ENCODE data around the gene FFAR3. TPM values are rescaled to one million over a fixed set of nuclear protein-coding genes. Genes with fewer than 3 reads are reported as not detected.
"Not testable (repeated sequence)": the region's sequence is repeated elsewhere in the genome, so short reads cannot be mapped to it uniquely, and the experiment has no call there.

FFAR3 gene
- total and polyA plus RNA-seq, 2 experiments from 2014 or later, result 0.21 TPM; not detected in 1

GRCh38 chr19:35399948-35400772 is 41.9 kb downstream of the FFAR3 start:
- DNase-seq (ENCODE audit: low read depth in 1 of 2, low spot score in 1 of 2), result no peak
- peaks cover 19% of the 10 kb centered on the region for H3K4me1 ChIP-seq (ENCODE audit: low read depth)
- no peaks in the 10 kb centered on the region for H3K27me3 ChIP-seq
- H3K36me3 ChIP-seq, result no peaks in the 10 kb centered on the region
- no peak overlapping the region for H3K27ac ChIP-seq
- TF ChIP-seq CTCF (IDR thresholded peaks at IDR 0.05; ENCODE audit: low read depth, low read length), result no peak
- no peak overlapping the region for H3K4me3 ChIP-seq
- no peaks in the 10 kb centered on the region for H3K9me3 ChIP-seq (ENCODE audit: low read depth)

GRCh38 chr19:35400773-35401100 is 42.5 kb downstream of the FFAR3 start:
- no peaks in the 10 kb centered on the region for H3K27me3 ChIP-seq
- no peaks in the 10 kb centered on the region for H3K9me3 ChIP-seq (ENCODE audit: low read depth)
- no peak overlapping the region for H3K4me3 ChIP-seq
- H3K36me3 ChIP-seq, result no peaks in the 10 kb centered on the region
- no peak for TF ChIP-seq CTCF (IDR thresholded peaks at IDR 0.05; ENCODE audit: low read depth, low read length)
- H3K27ac ChIP-seq, result no peak overlapping the region
- DNase-seq (ENCODE audit: low read depth in 1 of 2, low spot score in 1 of 2), result no peak
- H3K4me1 ChIP-seq (ENCODE audit: low read depth), result peaks cover 15% of the 10 kb centered on the region

GRCh38 chr19:35401416-35401815 is 43.2 kb downstream of the FFAR3 start:
- DNase-seq (ENCODE audit: low read depth in 1 of 2, low spot score in 1 of 2); H3K36me3 ChIP-seq; H3K27ac ChIP-seq; H3K9me3 ChIP-seq (ENCODE audit: low read depth); H3K27me3 ChIP-seq; H3K4me3 ChIP-seq: not testable (repeated sequence)
- peaks cover 15% of the 10 kb centered on the region for H3K4me1 ChIP-seq (ENCODE audit: low read depth)

GRCh38 chr19:35403116-35403760 is 45.0 kb downstream of the FFAR3 start:
- Histone ChIP-seq H3K9me3 (ENCODE audit: low read depth) (no peaks in the 10 kb centered on the region), H3K27ac (peak overlapping the region; percentile 43), H3K27me3 (no peaks in the 10 kb centered on the region), H3K4me1 (ENCODE audit: low read depth) (peaks cover 15% of the 10 kb centered on the region), H3K36me3 (no peaks in the 10 kb centered on the region), H3K4me3 (no peak overlapping the region)
- DNase-seq (ENCODE audit: low read depth in 1 of 2, low spot score in 1 of 2), result peak; percentile 17 to 44
- no peak for TF ChIP-seq CTCF (IDR thresholded peaks at IDR 0.05; ENCODE audit: low read depth, low read length)

- peak in 1 of 2 donors; percentile 96 for DNase-seq (ENCODE audit: low read depth in 1 of 2, low spot score in 1 of 2)
- Histone ChIP-seq H3K27me3 (no peaks in the 10 kb centered on the region), H3K9me3 (ENCODE audit: low read depth) (no peaks in the 10 kb centered on the region), H3K36me3 (no peaks in the 10 kb centered on the region), H3K27ac (no peak overlapping the region), H3K4me1 (ENCODE audit: low read depth) (peaks cover 8% of the 10 kb centered on the region), H3K4me3 (no peak overlapping the region)
- no peak for TF ChIP-seq CTCF (IDR thresholded peaks at IDR 0.05; ENCODE audit: low read depth, low read length)
Observed at GRCh38 chr19:35404879-35405622, 46.8 kb downstream of the FFAR3 start.
